Trophoblast cell (in vitro differentiated cells and primary cell): Measurements from ENCODE around the gene DOCK3.

Experiments
- DNase-seq, 2 donors: peaks; one replicate each; pipeline ENCODE4 v3.0.0-alpha.2; 2016
- H2AFZ ChIP-seq: 2 replicates; pipeline ENCODE4 v1.6.1; 2013; ENCODE audit warnings: low read length, moderate library complexity, mild to moderate bottlenecking; ENCODE audit not compliant: insufficient read depth, poor library complexity
- H2AK5ac ChIP-seq: 2 replicates; pipeline ENCODE4 v1.6.1; 2013; ENCODE audit warnings: mild to moderate bottlenecking, low read length
- H2BK120ac ChIP-seq: 2 replicates; pipeline ENCODE4 v1.6.1; 2013; ENCODE audit warnings: low read length, mild to moderate bottlenecking, moderate library complexity; ENCODE audit not compliant: insufficient read depth, poor library complexity
- H2BK12ac ChIP-seq: 2 replicates; pipeline ENCODE4 v1.6.1; 2013; ENCODE audit warnings: mild to moderate bottlenecking, low read length, moderate library complexity
- H2BK5ac ChIP-seq: 2 replicates; pipeline ENCODE4 v1.6.1; 2013; ENCODE audit warnings: low read length, low read depth, moderate library complexity, mild to moderate bottlenecking; ENCODE audit not compliant: poor library complexity
- H3K14ac ChIP-seq: 2 replicates; pipeline ENCODE4 v1.6.1; 2013; ENCODE audit warnings: mild to moderate bottlenecking, low read length
- H3K18ac ChIP-seq: 2 replicates; pipeline ENCODE4 v1.6.1; 2013; ENCODE audit warnings: mild to moderate bottlenecking, low read length
- H3K23ac ChIP-seq: 2 replicates; pipeline ENCODE4 v1.6.1; 2013; ENCODE audit warnings: low read length
- H3K27ac ChIP-seq: 2 replicates; pipeline ENCODE4 v1.5.1; 2013; ENCODE audit warnings: low read depth, mild to moderate bottlenecking, inconsistent platforms, low read length, moderate library complexity
- H3K27me3 ChIP-seq: 2 replicates; pipeline ENCODE4 v1.6.1; 2013; ENCODE audit warnings: inconsistent platforms, mild to moderate bottlenecking, low read length, moderate library complexity; ENCODE audit not compliant: insufficient read depth
- H3K36me3 ChIP-seq, 2 experiments: 1 replicate in 1 of 2; 2 replicates in 1 of 2; pipeline ENCODE4 v1.6.1; 2013; ENCODE audit warnings: low read length in 2 of 2, mild to moderate bottlenecking in 2 of 2, moderate library complexity in 1 of 2; ENCODE audit not compliant: insufficient read depth in 2 of 2, control insufficient read depth in 1 of 2
- H3K4ac ChIP-seq: 2 replicates; pipeline ENCODE4 v1.6.1; 2013; ENCODE audit warnings: low read depth, mild to moderate bottlenecking, low read length, moderate library complexity
- H3K4me1 ChIP-seq, 2 experiments: 1 replicate in 1 of 2; 2 replicates in 1 of 2; pipeline ENCODE4 v1.6.1; 2013; ENCODE audit warnings: low read length in 2 of 2, mild to moderate bottlenecking in 2 of 2, moderate library complexity in 1 of 2; ENCODE audit not compliant: insufficient read depth in 2 of 2, control insufficient read depth in 1 of 2
- H3K4me2 ChIP-seq: 2 replicates; pipeline ENCODE4 v1.6.1; 2013; ENCODE audit warnings: inconsistent platforms, mild to moderate bottlenecking, low read length, moderate library complexity
- H3K4me3 ChIP-seq: 2 replicates; pipeline ENCODE4 v1.5.1; 2013; ENCODE audit warnings: mild to moderate bottlenecking, low read depth, low read length, inconsistent platforms
- H3K79me1 ChIP-seq: one replicate; pipeline ENCODE4 v1.6.1; 2013; ENCODE audit warnings: low read length
- H3K79me2 ChIP-seq: 2 replicates; pipeline ENCODE4 v1.6.1; 2013; ENCODE audit warnings: low read length, mild to moderate bottlenecking; ENCODE audit not compliant: control insufficient read depth, insufficient read depth, poor library complexity
- H3K9ac ChIP-seq: 2 replicates; pipeline ENCODE4 v1.6.1; 2013; ENCODE audit warnings: mild to moderate bottlenecking, low read length
- H3K9me3 ChIP-seq: 2 replicates; pipeline ENCODE4 v1.6.1; 2013; ENCODE audit warnings: low read depth, mild to moderate bottlenecking, control low read depth, inconsistent platforms, low read length; ENCODE audit not compliant: insufficient read depth
- H4K12ac ChIP-seq: 2 replicates; pipeline ENCODE4 v1.6.1; 2013; ENCODE audit warnings: low read depth, mild to moderate bottlenecking, low read length, moderate library complexity
- H4K8ac ChIP-seq: 2 replicates; pipeline ENCODE4 v1.6.1; 2013; ENCODE audit warnings: low read depth, mild to moderate bottlenecking, low read length, moderate library complexity
- H4K91ac ChIP-seq: one replicate; pipeline ENCODE4 v1.6.1; 2013; ENCODE audit warnings: low read depth, mild to moderate bottlenecking, low read length, moderate library complexity
- WGBS: extraction: QIAGEN DNeasy Blood & Tissue Kit; methylation state at CpG from one replicate; pipeline ENCODE4 v1.1.7; 2013; ENCODE audit warnings: missing lambda C conversion rate; ENCODE audit not compliant: insufficient read length, insufficient coverage; ENCODE audit errors: extremely low coverage; 5-methylcytosine and 5-hydroxymethylcytosine counted together

DOCK3 gene

GRCh38 chr3:50651445-50651844, 23.3 kb upstream of the DOCK3 start:
- no peak for DNase-seq
- no peak overlapping the region for H4K91ac ChIP-seq
- no peak overlapping the region for H2BK120ac ChIP-seq
- H3K9me3 ChIP-seq = peaks cover 4% of the 10 kb centered on the region
- no peak overlapping the region for H2AFZ ChIP-seq
- no peaks in the 10 kb centered on the region for H3K27me3 ChIP-seq
- no peaks in the 10 kb centered on the region for H3K79me2 ChIP-seq
- no peak overlapping the region for H3K18ac ChIP-seq
- H3K4ac ChIP-seq = no peak overlapping the region
- H2AK5ac ChIP-seq = no peak overlapping the region
- peaks cover 0 to 2% of the 10 kb centered on the region in 2 experiments for H3K36me3 ChIP-seq
- H4K12ac ChIP-seq = no peak overlapping the region
- WGBS = no CpG with 5 or more reads among the region's 8 CpGs
- no peak overlapping the region for H3K4me2 ChIP-seq
- no peak overlapping the region for H3K14ac ChIP-seq
- no peak overlapping the region for H3K27ac ChIP-seq
- H3K9ac ChIP-seq = no peak overlapping the region
- H2BK12ac ChIP-seq = no peak overlapping the region
- no peaks in the 10 kb centered on the region for H3K79me1 ChIP-seq
- no peak overlapping the region for H4K8ac ChIP-seq
- no peaks in the 10 kb centered on the region for H3K4me1 ChIP-seq
- H2BK5ac ChIP-seq = no peak overlapping the region
- H3K4me3 ChIP-seq = no peak overlapping the region
- H3K23ac ChIP-seq = no peak overlapping the region

- no peaks in the 10 kb centered on the region for H3K4me1 ChIP-seq
- no peak overlapping the region for H2BK5ac ChIP-seq
- H2BK12ac ChIP-seq = no peak overlapping the region
- no peak for DNase-seq
- H2AFZ ChIP-seq = no peak overlapping the region
- no peak overlapping the region for H2AK5ac ChIP-seq
- peaks cover 4% of the 10 kb centered on the region for H3K9me3 ChIP-seq
- H3K4me3 ChIP-seq = no peak overlapping the region
- H3K18ac ChIP-seq = no peak overlapping the region
- H3K27ac ChIP-seq = no peak overlapping the region
- no peak overlapping the region for H3K4me2 ChIP-seq
- no peak overlapping the region for H3K4ac ChIP-seq
- H3K79me1 ChIP-seq = no peaks in the 10 kb centered on the region
- H4K91ac ChIP-seq = no peak overlapping the region
- H2BK120ac ChIP-seq = no peak overlapping the region
- no peak overlapping the region for H4K8ac ChIP-seq
- H3K36me3 ChIP-seq = no peaks in the 10 kb centered on the region
- no peak overlapping the region for H3K9ac ChIP-seq
- no peak overlapping the region for H3K23ac ChIP-seq
- no peak overlapping the region for H4K12ac ChIP-seq
- no peaks in the 10 kb centered on the region for H3K79me2 ChIP-seq
- WGBS = no CpG with 5 or more reads among the region's 7 CpGs
- no peaks in the 10 kb centered on the region for H3K27me3 ChIP-seq
- no peak overlapping the region for H3K14ac ChIP-seq
These were observed 22.7 kb upstream of the DOCK3 start for GRCh38 chr3:50651920-50652529.

- Histone ChIP-seq H3K79me2 (no peaks in the 10 kb centered on the region), H4K8ac (no peak overlapping the region), H3K18ac (no peak overlapping the region), H3K4me3 (no peak overlapping the region), H3K4me2 (no peak overlapping the region), H3K27ac (no peak overlapping the region), H2AK5ac (no peak overlapping the region), H2BK12ac (no peak overlapping the region), H3K79me1 (no peaks in the 10 kb centered on the region), H3K14ac (no peak overlapping the region), H2BK120ac (no peak overlapping the region), H4K12ac (no peak overlapping the region), H3K9ac (no peak overlapping the region), H3K4me1 (no peaks in the 10 kb centered on the region), H2BK5ac (no peak overlapping the region), H3K4ac (no peak overlapping the region), H3K36me3 (no peaks in the 10 kb centered on the region), H4K91ac (no peak overlapping the region), H2AFZ (no peak overlapping the region), H3K27me3 (no peaks in the 10 kb centered on the region), H3K23ac (no peak overlapping the region), H3K9me3 (peaks cover 4% of the 10 kb centered on the region)
- DNase-seq = peak in 1 of 2 donors; percentile 20
- no CpG with 5 or more reads among the region's 2 CpGs for WGBS
These were observed 22.0 kb upstream of the DOCK3 start for GRCh38 chr3:50652709-50653108.

GRCh38 chr3:50653937-50654595, 20.7 kb upstream of the DOCK3 start:
- no peak overlapping the region for H2BK5ac ChIP-seq
- H3K4me2 ChIP-seq = no peak overlapping the region
- no peak overlapping the region for H2AK5ac ChIP-seq
- H2AFZ ChIP-seq = no peak overlapping the region
- no peak overlapping the region for H2BK12ac ChIP-seq
- no peak overlapping the region for H2BK120ac ChIP-seq
- no peak overlapping the region for H4K8ac ChIP-seq
- WGBS = no CpG with 5 or more reads among the region's 3 CpGs
- no peaks in the 10 kb centered on the region for H3K79me1 ChIP-seq
- no peak overlapping the region for H4K12ac ChIP-seq
- H3K27ac ChIP-seq = no peak overlapping the region
- H3K4ac ChIP-seq = no peak overlapping the region
- H3K14ac ChIP-seq = no peak overlapping the region
- H3K23ac ChIP-seq = no peak overlapping the region
- H4K91ac ChIP-seq = no peak overlapping the region
- DNase-seq = no peak
- no peaks in the 10 kb centered on the region for H3K36me3 ChIP-seq
- H3K4me3 ChIP-seq = no peak overlapping the region
- no peaks in the 10 kb centered on the region for H3K9me3 ChIP-seq
- peaks cover 3% of the 10 kb centered on the region for H3K27me3 ChIP-seq
- no peak overlapping the region for H3K9ac ChIP-seq
- no peak overlapping the region for H3K18ac ChIP-seq
- H3K4me1 ChIP-seq = no peaks in the 10 kb centered on the region
- no peaks in the 10 kb centered on the region for H3K79me2 ChIP-seq
